ENCODE measurements around the gene FAAP100. TPM values are rescaled to one million over a fixed set of nuclear protein-coding genes. Genes with fewer than 3 reads are reported as not detected.

Gene FAAP100
- total RNA-seq, 1 experiment from 2014 or later: 54.7 TPM

GRCh38 chr17:81509972-81510784 lies 42.0 kb downstream of the FAAP100 start:
- Mint-ChIP-seq H3K27ac (peak overlapping the region; percentile 94), H3K4me1 (peaks cover 28% of the 10 kb centered on the region), H3K9me3 (peaks cover 4% of the 10 kb centered on the region; the same call in 1 of the 2 replicates), H3K27me3 (ENCODE audit: low read depth) (peaks cover 10% of the 10 kb centered on the region), H3K4me3 (peak overlapping the region; percentile 99), H3K36me3 (peaks cover 38% of the 10 kb centered on the region)
- no peak for TF ChIP-seq ZMAT4 (CRISPR knock-in tag; IDR thresholded peaks at IDR 0.05)
- TF ChIP-seq ZBTB21 (CRISPR knock-in tag; IDR thresholded peaks at IDR 0.05; ENCODE audit: borderline replicate concordance): no peak
- TF ChIP-seq ERG (CRISPR knock-in tag; IDR thresholded peaks at IDR 0.05): 0 out of 2 replicates have a peak, but pooled peaks have one; percentile 42
- POLR2A ChIA-PET: interaction anchor here (0.9 to 3.0 kb wide), 2 partner anchors 19 to 113 kb away, joined by 5 to 38 read pairs; no protein-coding TSS in a partner anchor
- ATAC-seq: no peak
- DNase-seq (ENCODE audit: low spot score): no peak
- CTCF ChIA-PET: interaction anchor here (0.8 to 4.1 kb wide), 4 partner anchors 8 to 255 kb away, joined by 3 to 22 read pairs (median 14); no protein-coding TSS in a partner anchor

- DNase-seq (ENCODE audit: low spot score): no peak
- Mint-ChIP-seq H3K27me3 (ENCODE audit: low read depth) (peaks cover 14% of the 10 kb centered on the region), H3K27ac (peak overlapping the region; percentile 91), H3K4me3 (peak overlapping the region; percentile 99), H3K4me1 (peaks cover 28% of the 10 kb centered on the region), H3K9me3 (peaks cover 4% of the 10 kb centered on the region; the same call in 1 of the 2 replicates), H3K36me3 (peaks cover 38% of the 10 kb centered on the region)
- ChIA-PET POLR2A (interaction anchor here (1.0 to 3.4 kb wide), 3 partner anchors 9 to 69 kb away, joined by 4 to 38 read pairs (median 20); no protein-coding TSS in a partner anchor), CTCF (interaction anchor here (0.6 to 4.1 kb wide), 7 partner anchors 9 to 1203 kb away, joined by 3 to 22 read pairs (median 8); no protein-coding TSS in a partner anchor)
- ATAC-seq: peak; percentile 3
- TF ChIP-seq ZNF232 (CRISPR knock-in tag; IDR thresholded peaks at IDR 0.05) (0 out of 2 replicates have a peak, but pooled peaks have one; percentile 5), CBFB (CRISPR knock-in tag; IDR thresholded peaks at IDR 0.05; ENCODE audit: low read depth) (no peak), ETV6 (CRISPR knock-in tag; IDR thresholded peaks at IDR 0.05) (no peak), ATF1 (CRISPR knock-in tag; IDR thresholded peaks at IDR 0.05) (no peak), AR (CRISPR knock-in tag; IDR thresholded peaks at IDR 0.05) (peak; percentile 75; the same call in 1 of the 2 replicates), ZNF416 (CRISPR knock-in tag; IDR thresholded peaks at IDR 0.05) (peak; percentile 92), ZNF671 (CRISPR knock-in tag; IDR thresholded peaks at IDR 0.05) (peak; percentile 27), SOX15 (CRISPR knock-in tag; IDR thresholded peaks at IDR 0.05) (no peak), KAT7 (CRISPR knock-in tag; IDR thresholded peaks at IDR 0.05; ENCODE audit: borderline replicate concordance) (no peak), JUN (CRISPR knock-in tag; IDR thresholded peaks at IDR 0.05) (no peak), STAT6 (CRISPR knock-in tag; conservative IDR thresholded peaks at IDR 0.05; ENCODE audit: low read depth) (no peak), ZNF425 (CRISPR knock-in tag; conservative IDR thresholded peaks at IDR 0.05) (peak; percentile 69; the same call in 1 of the 2 replicates), NFATC4 (CRISPR knock-in tag; IDR thresholded peaks at IDR 0.05) (peak; percentile 72; the same call in 1 of the 2 replicates), ZNF423 (CRISPR knock-in tag; IDR thresholded peaks at IDR 0.05) (no peak), ZBTB43 (CRISPR knock-in tag; IDR thresholded peaks at IDR 0.05) (no peak), EMX1 (CRISPR knock-in tag; IDR thresholded peaks at IDR 0.05) (peak; percentile 92), ERG (CRISPR knock-in tag; IDR thresholded peaks at IDR 0.05) (peak; percentile 87)
These were observed 42.8 kb downstream of the FAAP100 start for GRCh38 chr17:81509207-81509971.
